ENCODE results near the gene KBTBD2. TPM values are rescaled to one million over a fixed set of nuclear protein-coding genes. Genes with fewer than 3 reads are reported as not detected.
"Not testable (repeated sequence)": the region's sequence is repeated elsewhere in the genome, so short reads cannot be mapped to it uniquely, and the experiment has no call there.

KBTBD2 gene
- total RNA-seq, 2 experiments from 2014 or later = 46.2 to 46.6 TPM

- no peak for DNase-seq
- H3K27me3 Mint-ChIP-seq = no peaks in the 10 kb centered on the region
- ChIA-PET CTCF (interaction anchor here (0.6 to 3.4 kb wide), 5 partner anchors 12 to 548 kb away, joined by 5 to 17 read pairs (median 8); no protein-coding TSS in a partner anchor), POLR2A (interaction anchor here (1.0 kb wide), 1 partner anchor 14 kb away, joined by 4 read pairs; no protein-coding TSS in a partner anchor)
- H3K4me1 Mint-ChIP-seq = peaks cover 54% of the 10 kb centered on the region
- H3K4me3 Mint-ChIP-seq = peak overlapping the region; percentile 91
- H3K9me3 Mint-ChIP-seq = no peaks in the 10 kb centered on the region
- peak overlapping the region; percentile 100 for H3K27ac Mint-ChIP-seq
- H3K36me3 Mint-ChIP-seq (ENCODE audit: low read depth) = peaks cover 25% of the 10 kb centered on the region
These were observed 842 bp downstream of the KBTBD2 start for GRCh38 chr7:32890793-32891042.

- ChIA-PET CTCF (interaction anchor here (1.4 to 2.2 kb wide), 4 partner anchors 15 to 43 kb away, joined by 3 to 8 read pairs (median 6); no protein-coding TSS in a partner anchor), POLR2A (interaction anchor here (0.6 to 1.0 kb wide), 2 partner anchors 14 to 218 kb away, joined by 4 to 5 read pairs; no protein-coding TSS in a partner anchor)
- H3K36me3 Mint-ChIP-seq (ENCODE audit: low read depth) = peaks cover 28% of the 10 kb centered on the region
- DNase-seq = peak; percentile 70
- H3K27ac Mint-ChIP-seq = peak overlapping the region; percentile 100
- no peaks in the 10 kb centered on the region for H3K27me3 Mint-ChIP-seq
- no peaks in the 10 kb centered on the region for H3K9me3 Mint-ChIP-seq
- peak overlapping the region; percentile 91 for H3K4me3 Mint-ChIP-seq
- peaks cover 57% of the 10 kb centered on the region for H3K4me1 Mint-ChIP-seq
These were observed 1.4 kb downstream of the KBTBD2 start for GRCh38 chr7:32890010-32890792.

DNA sequence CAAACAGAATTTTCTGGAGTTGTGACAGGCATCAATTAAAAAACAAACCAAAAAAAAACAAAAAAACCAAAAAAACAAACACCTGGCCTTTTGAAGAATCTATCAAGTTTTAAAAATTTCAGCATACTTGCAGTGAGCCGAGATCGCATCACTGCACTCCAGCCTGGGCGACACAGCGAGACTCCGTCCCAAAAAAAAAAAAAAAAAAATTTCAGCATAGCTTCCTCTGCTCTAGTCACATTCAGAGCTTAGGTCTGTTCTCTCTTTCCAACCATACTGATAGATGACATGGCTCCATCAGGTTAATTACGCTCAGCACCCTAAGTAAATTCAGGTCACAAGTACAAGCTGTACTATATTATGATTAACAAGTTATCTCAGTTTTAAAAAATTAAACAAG lies 3.1 kb downstream of the KBTBD2 start:
- no peaks in the 10 kb centered on the region for H3K9me3 Mint-ChIP-seq
- POLR2A ChIA-PET = interaction anchor here (0.6 to 0.9 kb wide), 3 partner anchors 9 to 393 kb away, joined by 3 to 28 read pairs (median 4); partner anchors contain the start of gene AVL9
- peaks cover 28% of the 10 kb centered on the region for H3K36me3 Mint-ChIP-seq (ENCODE audit: low read depth)
- no peaks in the 10 kb centered on the region for H3K27me3 Mint-ChIP-seq
- peaks cover 54% of the 10 kb centered on the region for H3K4me1 Mint-ChIP-seq
- peak overlapping the region; percentile 70 for H3K27ac Mint-ChIP-seq
- peak overlapping the region; percentile 57 for H3K4me3 Mint-ChIP-seq
- CTCF ChIA-PET = interaction anchor here (1.0 to 1.8 kb wide), 3 partner anchors 14 to 30 kb away, joined by 3 to 6 read pairs (median 3); no protein-coding TSS in a partner anchor
- no peak for DNase-seq

- Mint-ChIP-seq H3K36me3 (ENCODE audit: low read depth) (peaks cover 28% of the 10 kb centered on the region), H3K27ac (no peak overlapping the region), H3K4me3 (no peak overlapping the region), H3K4me1 (peaks cover 47% of the 10 kb centered on the region), H3K9me3 (no peaks in the 10 kb centered on the region), H3K27me3 (no peaks in the 10 kb centered on the region)
- CTCF ChIA-PET = interaction anchor here (1.0 kb wide), 1 partner anchor 12 kb away, joined by 3 read pairs; no protein-coding TSS in a partner anchor
- no peak for DNase-seq
- POLR2A ChIA-PET = no interaction called here
These were observed 4.2 kb downstream of the KBTBD2 start for GRCh38 chr7:32887395-32887794.

DNA sequence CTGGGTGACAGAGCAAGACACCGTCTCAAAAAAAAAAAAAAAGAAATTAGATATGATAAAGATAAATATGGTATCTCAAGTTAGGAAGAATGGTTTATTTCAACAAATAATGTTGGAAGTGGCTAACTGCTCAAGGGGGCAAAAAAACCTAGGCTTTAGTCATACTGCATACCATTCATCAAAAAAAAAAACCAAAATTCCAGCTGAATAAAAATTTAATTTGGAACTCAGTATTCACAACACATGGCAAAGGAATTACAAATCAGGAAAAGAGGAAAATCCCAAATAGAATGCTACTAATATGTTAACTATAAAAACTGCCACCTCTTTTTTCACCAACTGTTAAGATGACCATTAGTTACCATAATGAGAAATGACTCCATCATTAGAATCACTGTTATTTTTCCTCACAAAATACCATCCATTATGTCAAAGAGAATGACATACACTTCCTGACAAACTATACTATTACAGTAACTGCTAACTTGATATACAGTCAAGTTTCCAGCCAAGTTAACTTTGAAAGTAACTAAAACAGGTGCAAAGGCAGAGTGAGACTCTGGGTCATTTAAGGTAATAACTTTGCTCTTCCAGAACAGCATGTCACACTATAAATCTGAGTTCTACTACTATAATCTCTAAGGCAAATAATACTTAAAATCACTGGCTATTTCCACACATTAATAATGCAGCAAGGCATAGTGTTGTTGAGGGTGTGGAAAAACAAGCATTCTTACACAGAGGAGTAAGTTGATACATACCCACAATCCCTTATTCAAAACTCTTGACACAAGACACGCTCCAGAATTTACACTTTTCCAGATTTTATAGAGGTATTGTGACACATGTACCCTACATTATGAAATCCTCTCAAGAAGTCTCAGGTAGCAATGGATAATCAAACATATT lies 10.2 kb downstream of the KBTBD2 start:
- no peak overlapping the region for H3K27ac Mint-ChIP-seq
- H3K27me3 Mint-ChIP-seq = no peaks in the 10 kb centered on the region
- no peak for DNase-seq
- H3K4me1 Mint-ChIP-seq = peaks cover 40% of the 10 kb centered on the region
- peaks cover 24% of the 10 kb centered on the region for H3K36me3 Mint-ChIP-seq (ENCODE audit: low read depth)
- ChIA-PET CTCF (no interaction called here), POLR2A (no interaction called here)
- no peak overlapping the region for H3K4me3 Mint-ChIP-seq
- no peaks in the 10 kb centered on the region for H3K9me3 Mint-ChIP-seq

GRCh38 chr7:32879460-32879859 lies 12.1 kb downstream of the KBTBD2 start:
- POLR2A ChIA-PET = interaction anchor here (0.5 kb wide), 1 partner anchor 9 kb away, joined by 3 read pairs; no protein-coding TSS in a partner anchor
- CTCF ChIA-PET = no interaction called here
- H3K9me3 Mint-ChIP-seq = no peaks in the 10 kb centered on the region
- DNase-seq = no peak
- H3K4me3 Mint-ChIP-seq = no peak overlapping the region
- no peak overlapping the region for H3K27ac Mint-ChIP-seq
- H3K27me3 Mint-ChIP-seq = no peaks in the 10 kb centered on the region
- H3K4me1 Mint-ChIP-seq = peaks cover 36% of the 10 kb centered on the region
- H3K36me3 Mint-ChIP-seq (ENCODE audit: low read depth) = peaks cover 29% of the 10 kb centered on the region

DNA sequence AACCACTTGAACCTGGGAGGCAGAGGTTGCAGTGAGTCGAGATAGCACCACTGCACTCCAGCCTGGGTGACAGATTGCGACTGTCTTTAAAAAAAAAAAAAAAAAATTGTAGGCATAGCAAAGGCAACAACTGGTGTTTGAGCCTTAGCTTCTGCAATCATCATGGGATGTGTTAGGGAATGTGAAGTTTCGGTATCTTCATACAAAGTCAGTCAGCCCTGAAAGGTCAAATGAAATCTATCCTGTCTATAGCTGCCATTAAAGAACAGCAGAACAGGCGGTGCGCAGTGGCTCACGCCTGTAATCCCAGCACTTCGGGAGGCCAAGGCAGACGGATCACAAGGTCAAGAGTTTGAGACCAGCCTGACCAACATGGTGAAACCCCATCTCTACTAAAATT lies 13.5 kb downstream of the KBTBD2 start:
- H3K27ac Mint-ChIP-seq, DNase-seq, H3K27me3 Mint-ChIP-seq, H3K9me3 Mint-ChIP-seq, POLR2A ChIA-PET, CTCF ChIA-PET, H3K4me3 Mint-ChIP-seq: not testable (repeated sequence)
- H3K36me3 Mint-ChIP-seq (ENCODE audit: low read depth) = peaks cover 34% of the 10 kb centered on the region
- H3K4me1 Mint-ChIP-seq = peaks cover 28% of the 10 kb centered on the region

- Mint-ChIP-seq H3K36me3 (ENCODE audit: low read depth) (peaks cover 66% of the 10 kb centered on the region), H3K27me3 (no peaks in the 10 kb centered on the region), H3K27ac (no peak overlapping the region), H3K4me1 (peaks cover 21% of the 10 kb centered on the region), H3K4me3 (no peak overlapping the region), H3K9me3 (peaks cover 3% of the 10 kb centered on the region)
- DNase-seq = no peak
- POLR2A ChIA-PET = no interaction called here
- CTCF ChIA-PET = no interaction called here
These were observed 19.1 kb downstream of the KBTBD2 start for GRCh38 chr7:32872421-32872820.

DNA sequence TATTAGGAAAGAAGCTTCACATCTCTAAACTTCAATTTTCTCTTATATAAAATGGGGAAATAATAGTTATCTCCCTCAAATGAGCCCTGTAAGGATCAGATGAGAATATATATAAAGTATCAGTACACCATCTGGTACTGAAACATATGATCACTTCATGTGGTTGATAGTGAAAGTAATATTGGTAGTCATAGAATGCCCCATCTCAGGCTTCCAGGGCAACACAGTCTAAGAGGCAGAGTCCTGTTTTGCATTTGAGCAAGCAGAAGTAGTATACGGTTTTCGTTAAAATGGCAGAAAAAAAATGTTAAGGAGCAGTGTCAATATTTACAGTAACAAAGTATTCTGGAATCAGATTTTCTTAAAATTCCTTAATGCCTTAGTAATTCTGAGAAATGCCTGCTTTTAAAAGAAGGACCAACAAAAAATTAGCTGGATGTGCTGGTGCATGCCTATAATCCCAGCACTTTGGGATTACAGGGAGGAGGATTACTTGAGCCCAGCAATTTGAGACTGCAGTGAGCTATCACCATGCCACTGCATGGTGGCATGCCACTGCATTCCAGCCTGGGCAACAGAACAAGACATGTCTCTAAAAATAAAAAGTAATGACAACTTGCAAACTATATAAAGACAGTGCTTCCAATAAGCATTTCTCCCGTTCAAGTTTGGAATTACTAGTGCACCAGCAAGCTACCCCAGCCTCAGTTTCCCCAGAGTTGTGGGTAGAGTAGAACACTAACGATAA lies 19.8 kb downstream of the KBTBD2 start:
- Mint-ChIP-seq H3K27ac (no peak overlapping the region), H3K27me3 (no peaks in the 10 kb centered on the region), H3K36me3 (ENCODE audit: low read depth) (peaks cover 66% of the 10 kb centered on the region), H3K4me3 (no peak overlapping the region), H3K9me3 (peaks cover 3% of the 10 kb centered on the region), H3K4me1 (peaks cover 21% of the 10 kb centered on the region)
- no peak for DNase-seq
- CTCF ChIA-PET = no interaction called here
- POLR2A ChIA-PET = no interaction called here

GRCh38 chr7:32870298-32870697 lies 21.3 kb downstream of the KBTBD2 start:
- DNase-seq = no peak
- ChIA-PET POLR2A (no interaction called here), CTCF (no interaction called here)
- peaks cover 5% of the 10 kb centered on the region for H3K9me3 Mint-ChIP-seq
- H3K4me3 Mint-ChIP-seq = no peak overlapping the region
- H3K27me3 Mint-ChIP-seq = no peaks in the 10 kb centered on the region
- peaks cover 75% of the 10 kb centered on the region for H3K36me3 Mint-ChIP-seq (ENCODE audit: low read depth)
- H3K27ac Mint-ChIP-seq = no peak overlapping the region
- peaks cover 17% of the 10 kb centered on the region for H3K4me1 Mint-ChIP-seq

DNA sequence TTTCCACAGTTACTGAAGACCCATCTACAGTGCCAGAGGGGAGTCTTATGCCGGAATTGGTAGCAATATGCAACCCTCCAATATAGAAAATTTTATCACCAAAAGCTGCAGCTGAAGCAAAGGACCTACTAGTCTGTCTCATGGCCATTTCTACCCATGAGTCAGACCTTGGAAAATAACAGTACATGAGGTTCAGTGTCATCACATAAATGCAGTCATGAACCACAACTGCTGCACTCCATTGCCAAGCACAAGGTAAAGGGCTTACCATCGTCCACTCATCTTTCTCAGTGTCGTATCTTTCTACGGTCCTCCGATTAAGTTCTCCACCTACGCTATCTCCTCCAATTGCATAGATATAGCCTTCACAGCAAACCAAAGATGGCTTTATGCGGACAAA lies 21.8 kb downstream of the KBTBD2 start:
- H3K4me3 Mint-ChIP-seq = no peak overlapping the region
- H3K9me3 Mint-ChIP-seq = peaks cover 5% of the 10 kb centered on the region
- DNase-seq = no peak
- CTCF ChIA-PET = interaction anchor here (0.7 kb wide), 1 partner anchor 74 kb away, joined by 3 read pairs; no protein-coding TSS in a partner anchor
- H3K27ac Mint-ChIP-seq = no peak overlapping the region
- H3K27me3 Mint-ChIP-seq = no peaks in the 10 kb centered on the region
- peaks cover 15% of the 10 kb centered on the region for H3K4me1 Mint-ChIP-seq
- POLR2A ChIA-PET = no interaction called here
- peaks cover 74% of the 10 kb centered on the region for H3K36me3 Mint-ChIP-seq (ENCODE audit: low read depth)

DNA sequence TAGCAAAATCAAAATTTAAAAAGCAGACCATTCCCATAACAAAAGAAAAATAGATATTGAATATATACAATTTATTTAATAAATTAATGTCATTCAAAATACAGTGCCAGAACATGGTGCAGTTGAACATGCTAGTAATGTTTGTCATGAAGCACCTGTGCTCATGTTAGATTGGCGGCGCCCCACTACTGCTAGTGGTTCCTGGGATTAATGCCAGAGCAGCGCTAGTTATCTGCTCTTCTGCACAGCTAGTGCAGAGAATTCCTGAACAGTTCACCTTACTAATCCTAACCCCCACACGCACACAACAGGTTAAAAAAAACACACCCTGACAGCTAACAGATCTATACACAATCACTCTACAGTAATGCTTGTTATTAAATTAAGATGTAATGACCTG lies 23.4 kb downstream of the KBTBD2 start:
- no peaks in the 10 kb centered on the region for H3K27me3 Mint-ChIP-seq
- H3K4me1 Mint-ChIP-seq = peaks cover 15% of the 10 kb centered on the region
- no peak overlapping the region for H3K4me3 Mint-ChIP-seq
- no peak overlapping the region for H3K27ac Mint-ChIP-seq
- H3K36me3 Mint-ChIP-seq (ENCODE audit: low read depth) = peaks cover 73% of the 10 kb centered on the region
- CTCF ChIA-PET = interaction anchor here (0.8 to 1.3 kb wide), 2 partner anchors 16 to 22 kb away, joined by 3 to 5 read pairs; no protein-coding TSS in a partner anchor
- peaks cover 5% of the 10 kb centered on the region for H3K9me3 Mint-ChIP-seq
- no peak for DNase-seq
- POLR2A ChIA-PET = no interaction called here

All from activated CD4-positive, alpha-beta T cell treated with anti-CD3 and anti-CD28 coated beads, Interleukin-2, amount 10 ng/mL, durations not matched to agents 7 days and 5 days (primary cell).